HK-2 (cell line): Measurements from ENCODE around the gene CAMTA1.

Experiments used
- DNase-seq: peaks from one replicate; pipeline ENCODE4 v3.0.0-alpha.2; 2018; ENCODE audit not compliant: unreplicated experiment

CAMTA1 gene

DNA sequence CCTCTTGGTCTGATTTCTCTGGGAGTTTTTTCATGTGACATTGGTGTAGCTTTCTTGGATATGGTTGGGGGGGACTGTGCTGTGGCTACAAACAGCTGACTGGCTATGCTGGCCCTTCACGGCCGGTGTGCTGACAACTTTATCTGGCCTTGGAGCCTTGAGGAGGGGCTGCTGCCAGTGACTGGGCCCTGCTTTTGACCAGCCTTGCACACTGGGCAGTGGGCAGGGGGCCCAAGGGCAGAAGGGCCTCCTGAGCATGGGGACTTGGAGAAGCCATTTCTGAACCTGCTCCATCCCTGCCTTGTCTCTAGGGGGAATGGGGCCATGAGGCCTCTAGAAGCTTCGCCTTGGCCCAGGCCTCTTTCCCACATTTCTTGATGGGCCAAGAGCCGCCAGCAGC lies 139.6 kb downstream of the CAMTA1 start:
- no peak for DNase-seq

GRCh38 chr1:6927626-6928025 lies 142.4 kb downstream of the CAMTA1 start:
- no peak for DNase-seq

- DNase-seq: no peak
Observed at GRCh38 chr1:6928106-6928885, 143.0 kb downstream of the CAMTA1 start.

DNA sequence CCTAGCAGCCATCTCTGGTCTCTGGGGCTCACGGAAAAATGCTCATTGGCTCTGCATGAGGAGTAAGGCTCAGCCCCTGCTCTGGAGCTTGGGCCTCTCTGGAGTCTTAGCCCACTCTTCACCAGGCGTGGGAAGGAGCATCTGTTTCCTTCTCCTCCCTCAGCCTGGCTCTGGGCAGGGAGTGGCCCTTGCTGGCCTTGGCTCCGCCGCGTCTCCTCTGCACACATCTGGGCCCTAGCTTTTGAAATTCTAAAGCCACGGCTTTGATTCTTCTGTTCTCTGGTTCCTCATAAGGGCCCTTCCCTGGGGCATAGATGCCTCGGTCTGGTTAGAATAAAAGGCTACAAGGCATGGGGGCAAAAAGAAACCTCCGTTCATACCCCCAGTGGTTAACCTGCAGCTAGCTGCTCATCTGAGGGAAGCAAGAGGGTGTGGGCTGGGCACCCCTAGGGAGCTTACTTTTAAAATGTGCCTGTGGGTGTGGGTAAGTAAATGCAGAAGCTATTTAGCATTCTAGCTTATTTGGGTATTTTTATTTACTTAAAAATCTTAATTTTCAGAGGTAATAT lies 145.6 kb downstream of the CAMTA1 start:
- DNase-seq: no peak

GRCh38 chr1:6935361-6935883 lies 150.2 kb downstream of the CAMTA1 start:
- DNase-seq: no peak

- no peak for DNase-seq
Observed at GRCh38 chr1:6935911-6936690, 150.8 kb downstream of the CAMTA1 start.

- no peak for DNase-seq
Observed at GRCh38 chr1:6937048-6937447, 151.8 kb downstream of the CAMTA1 start.

- DNase-seq: no peak
Observed at GRCh38 chr1:6939363-6939762, 154.1 kb downstream of the CAMTA1 start.

- no peak for DNase-seq
Observed at GRCh38 chr1:6941786-6942185, 156.5 kb downstream of the CAMTA1 start.

- no peak for DNase-seq
Observed at GRCh38 chr1:6942990-6943389, 157.7 kb downstream of the CAMTA1 start.

DNA sequence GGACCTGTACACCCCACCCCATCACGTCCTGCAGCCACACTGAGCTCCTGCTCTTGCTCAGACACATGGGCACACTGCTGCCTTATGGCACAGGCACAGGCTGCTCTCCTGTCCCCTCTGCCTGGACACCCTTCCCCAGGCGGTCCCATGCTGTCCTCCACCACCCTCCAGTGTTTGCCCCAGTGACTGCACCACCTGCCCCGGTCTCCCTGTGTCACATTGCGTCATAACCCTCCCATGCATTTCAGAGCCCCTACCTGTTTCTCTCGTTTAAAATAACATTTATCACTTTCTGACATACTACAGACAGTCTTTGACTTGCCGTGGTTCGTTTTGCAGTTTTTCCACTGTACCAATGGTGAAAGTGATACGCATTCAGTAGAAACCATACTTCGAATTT lies 159.2 kb downstream of the CAMTA1 start:
- DNase-seq: no peak

DNA sequence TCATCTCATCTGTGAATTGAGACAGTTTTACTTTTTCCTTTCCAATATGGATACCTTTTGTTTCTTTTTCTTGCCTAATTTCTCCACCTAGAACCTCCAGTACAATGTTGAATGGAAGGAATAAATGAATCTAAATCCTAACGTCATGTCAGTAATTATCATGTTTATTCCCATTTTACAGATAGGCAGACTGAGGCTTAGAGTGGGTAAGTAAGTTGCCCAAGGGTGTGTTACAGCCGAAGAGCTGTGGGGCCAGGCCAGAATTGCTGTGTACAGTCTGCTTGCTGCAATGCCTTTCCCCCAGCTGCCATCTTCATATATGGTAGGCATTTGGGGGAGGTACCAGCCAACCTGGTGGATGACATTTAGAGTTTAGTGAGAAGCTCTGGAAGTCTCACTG lies 162.7 kb downstream of the CAMTA1 start:
- DNase-seq: no peak

DNA sequence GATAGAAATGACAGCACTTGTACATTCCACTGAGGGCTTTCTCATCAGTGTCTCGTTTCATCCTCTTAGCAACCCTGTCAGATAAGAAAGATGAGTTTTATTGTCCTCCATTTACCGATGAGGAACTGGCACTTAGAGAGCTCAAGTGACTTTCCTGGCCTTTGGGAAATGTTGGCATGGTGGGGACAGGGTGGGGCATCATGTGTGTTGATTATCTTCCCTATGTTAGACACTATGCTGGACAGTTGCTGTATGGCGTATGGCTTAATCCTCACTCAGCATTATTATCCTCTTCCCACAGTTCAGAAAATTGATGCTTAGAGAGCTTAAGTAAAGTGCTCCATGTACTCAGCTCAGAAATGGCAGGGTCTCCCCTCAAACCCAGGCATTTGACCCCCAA lies 163.2 kb downstream of the CAMTA1 start:
- DNase-seq: no peak

DNA sequence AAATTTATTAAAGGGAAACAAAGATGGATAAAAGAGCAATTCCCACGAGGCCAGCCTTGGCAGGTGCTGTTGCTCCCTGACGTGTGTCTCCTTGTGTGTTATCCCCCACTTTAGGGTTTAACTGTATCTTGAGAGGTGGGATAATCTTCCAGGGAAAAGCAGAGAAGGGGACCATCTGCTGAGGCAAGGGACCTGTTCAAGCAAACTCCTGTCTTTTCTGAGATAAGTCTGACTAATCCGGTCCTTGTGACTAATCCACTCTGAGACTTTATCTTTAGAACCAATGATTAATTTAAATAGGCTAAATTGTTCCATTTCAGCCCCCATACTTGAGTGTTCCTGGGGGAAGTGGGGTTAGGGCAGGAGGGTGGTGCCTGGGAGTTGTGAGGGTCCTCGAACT lies 163.6 kb downstream of the CAMTA1 start:
- no peak for DNase-seq

GRCh38 chr1:6950001-6950765 lies 164.9 kb downstream of the CAMTA1 start:
- DNase-seq: no peak

GRCh38 chr1:6951536-6951935 lies 166.3 kb downstream of the CAMTA1 start:
- no peak for DNase-seq

- no peak for DNase-seq
Observed at GRCh38 chr1:6953216-6953615, 168.0 kb downstream of the CAMTA1 start.

GRCh38 chr1:6953907-6954364 lies 168.7 kb downstream of the CAMTA1 start:
- no peak for DNase-seq

- no peak for DNase-seq
Observed at GRCh38 chr1:6954591-6954990, 169.3 kb downstream of the CAMTA1 start.

- DNase-seq: no peak
Observed at GRCh38 chr1:6955357-6956094, 170.3 kb downstream of the CAMTA1 start.
